Testis (tissue), 2 donors: ENCODE data around the gene RIC1.
"Not testable (repeated sequence)": the region's sequence is repeated elsewhere in the genome, so short reads cannot be mapped to it uniquely, and the experiment has no call there.

Source experiments
- POLR2A ChIP-seq: fragments of 450-650 bp; IDR thresholded peaks from one replicate; pipeline ENCODE4 v1.6.1; 2017; ENCODE audit warnings: antibody characterized with exemption, mild to moderate bottlenecking, moderate library complexity
- TF ChIP-seq, protein P1 (sequence below), 3 experiments: fragments of 450-650 bp in 2 of 3; fragments of 200-600 bp in 1 of 3; sonication (generic) in 1 of 3; IDR thresholded peaks; one replicate each; pipeline ENCODE4 v1.5.1; 2016 to 2019; ENCODE audit warnings: antibody characterized with exemption in 3 of 3, mild to moderate bottlenecking in 2 of 3, moderate library complexity in 1 of 3

DNA sequence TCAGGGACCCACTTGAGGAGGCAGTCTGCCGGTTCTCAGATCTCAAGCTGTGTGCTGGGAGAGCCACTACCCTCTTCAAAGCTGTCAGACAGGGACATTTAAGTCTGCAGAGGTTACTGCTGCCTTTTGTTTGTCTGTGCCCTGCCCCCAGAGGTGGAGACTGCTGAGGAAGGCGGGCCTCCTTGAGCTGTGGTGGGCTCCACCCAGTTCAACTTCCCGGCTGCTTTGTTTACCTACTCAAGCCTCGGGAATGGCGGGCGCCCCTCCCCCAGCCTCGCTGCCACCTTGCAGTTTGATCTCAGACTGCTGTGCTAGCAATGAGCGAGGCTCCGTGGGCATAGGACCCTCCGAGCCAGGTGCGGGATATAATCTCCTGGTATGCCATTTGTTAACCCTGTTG is 54.7 kb downstream of the RIC1 start:
- TF ChIP-seq POLR2A = not testable (repeated sequence)
- TF ChIP-seq, protein P1, sequence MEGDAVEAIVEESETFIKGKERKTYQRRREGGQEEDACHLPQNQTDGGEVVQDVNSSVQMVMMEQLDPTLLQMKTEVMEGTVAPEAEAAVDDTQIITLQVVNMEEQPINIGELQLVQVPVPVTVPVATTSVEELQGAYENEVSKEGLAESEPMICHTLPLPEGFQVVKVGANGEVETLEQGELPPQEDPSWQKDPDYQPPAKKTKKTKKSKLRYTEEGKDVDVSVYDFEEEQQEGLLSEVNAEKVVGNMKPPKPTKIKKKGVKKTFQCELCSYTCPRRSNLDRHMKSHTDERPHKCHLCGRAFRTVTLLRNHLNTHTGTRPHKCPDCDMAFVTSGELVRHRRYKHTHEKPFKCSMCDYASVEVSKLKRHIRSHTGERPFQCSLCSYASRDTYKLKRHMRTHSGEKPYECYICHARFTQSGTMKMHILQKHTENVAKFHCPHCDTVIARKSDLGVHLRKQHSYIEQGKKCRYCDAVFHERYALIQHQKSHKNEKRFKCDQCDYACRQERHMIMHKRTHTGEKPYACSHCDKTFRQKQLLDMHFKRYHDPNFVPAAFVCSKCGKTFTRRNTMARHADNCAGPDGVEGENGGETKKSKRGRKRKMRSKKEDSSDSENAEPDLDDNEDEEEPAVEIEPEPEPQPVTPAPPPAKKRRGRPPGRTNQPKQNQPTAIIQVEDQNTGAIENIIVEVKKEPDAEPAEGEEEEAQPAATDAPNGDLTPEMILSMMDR (IDR thresholded peaks at IDR 0.05) = not testable (repeated sequence)
